Stomach smooth muscle (tissue), 2 donors: Measurements from ENCODE around the gene PITX1.
"Not testable (repeated sequence)": the region's sequence is repeated elsewhere in the genome, so short reads cannot be mapped to it uniquely, and the experiment has no call there.

Source experiments
- H3K27ac ChIP-seq: one replicate; pipeline ENCODE4 v1.7.0; 2013; ENCODE audit warnings: mild to moderate bottlenecking, low read length, inconsistent platforms
- H3K27me3 ChIP-seq, 2 donors: one replicate each; pipeline ENCODE4 v1.7.0; 2013; ENCODE audit warnings: low read length in 2 of 2; ENCODE audit not compliant: insufficient read depth in 2 of 2, control insufficient read depth in 1 of 2
- H3K36me3 ChIP-seq, 2 donors: one replicate each; pipeline ENCODE4 v1.7.0; 2013; ENCODE audit warnings: low read length in 2 of 2; ENCODE audit not compliant: control insufficient read depth in 2 of 2, insufficient read depth in 2 of 2
- H3K4me1 ChIP-seq: one replicate; pipeline ENCODE4 v1.7.0; 2013; ENCODE audit warnings: low read length; ENCODE audit not compliant: control insufficient read depth, insufficient read depth
- H3K4me3 ChIP-seq, 2 donors: one replicate each; pipeline ENCODE4 v1.7.0; 2013; ENCODE audit warnings: low read length in 2 of 2
- H3K9ac ChIP-seq, 2 donors: one replicate each; pipeline ENCODE4 v1.7.0; 2013; ENCODE audit warnings: low read length in 2 of 2, mild to moderate bottlenecking in 1 of 2
- H3K9me3 ChIP-seq, 2 donors: one replicate each; pipeline ENCODE4 v1.7.0; 2013; ENCODE audit warnings: low read length in 2 of 2; ENCODE audit not compliant: control insufficient read depth in 2 of 2
- donor health status: healthy.
- donor health status: Pancreatic carcinoma.

PITX1 gene

DNA sequence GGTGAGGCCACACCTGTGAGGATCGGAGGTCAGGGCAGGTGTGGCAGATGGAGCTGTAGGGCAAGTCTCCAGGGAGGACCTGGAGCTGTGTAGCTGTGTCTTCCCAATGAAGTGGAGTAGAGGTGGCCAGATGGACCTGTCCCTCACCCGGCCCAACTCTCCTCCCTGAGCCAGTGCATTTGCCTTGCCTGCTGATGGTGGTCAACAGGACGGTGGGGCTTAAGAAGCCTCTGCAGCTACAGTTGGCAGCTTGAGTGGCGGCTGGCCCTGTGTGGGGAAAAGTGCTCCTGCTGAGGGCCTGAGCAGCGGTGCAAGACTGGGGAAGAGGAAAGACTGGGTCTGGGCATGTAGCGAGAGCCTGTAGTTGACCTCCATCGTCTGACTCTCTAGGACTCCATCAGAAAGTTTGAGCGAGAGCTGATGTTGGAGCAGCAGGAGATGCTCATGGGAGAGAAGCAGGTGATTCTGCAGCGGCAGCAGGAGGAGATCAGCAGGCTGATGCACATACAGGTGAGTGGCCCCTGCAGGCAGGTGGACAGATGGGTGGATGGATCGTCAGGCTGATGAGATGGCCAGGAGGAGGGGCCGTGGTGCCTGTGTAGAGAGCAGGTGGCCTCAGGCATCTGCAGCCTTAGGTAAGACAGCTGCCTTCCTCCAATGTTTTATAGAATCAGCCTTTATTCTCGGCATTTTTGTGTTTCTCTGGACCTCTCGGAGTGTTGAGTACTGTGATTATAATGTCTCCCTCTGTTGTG is 24.9 kb downstream of the PITX1 start:
- peaks cover 24% of the 10 kb centered on the region for H3K4me1 ChIP-seq
- no peak overlapping the region for H3K27ac ChIP-seq
- no peaks in the 10 kb centered on the region for H3K27me3 ChIP-seq
- H3K4me3 ChIP-seq = no peak overlapping the region
- no peaks in the 10 kb centered on the region for H3K36me3 ChIP-seq
- H3K9ac ChIP-seq = no peak overlapping the region
- no peaks in the 10 kb centered on the region for H3K9me3 ChIP-seq

DNA sequence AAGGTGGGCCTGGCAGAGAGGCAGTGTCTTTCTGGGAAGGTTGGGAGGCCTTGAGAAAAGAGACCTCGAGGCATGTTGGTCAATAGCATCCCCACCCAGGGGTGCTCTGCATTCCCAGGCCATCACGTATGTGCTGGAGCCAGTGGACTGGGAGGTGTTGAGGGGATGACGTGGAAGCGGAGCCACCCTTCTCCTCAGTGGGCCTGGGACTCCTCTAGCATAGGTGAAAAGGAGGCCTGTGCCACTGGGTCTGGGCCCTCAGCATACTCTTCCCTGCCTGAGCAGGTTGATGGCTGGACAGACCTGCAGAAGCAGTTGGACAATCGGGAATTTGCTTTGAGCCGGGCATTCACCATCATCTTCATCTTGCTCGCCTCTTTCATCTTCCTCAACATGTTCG is 25.5 kb downstream of the PITX1 start:
- Histone ChIP-seq H3K4me3 (no peak overlapping the region), H3K27ac (no peak overlapping the region), H3K9ac (no peak overlapping the region), H3K27me3 (no peaks in the 10 kb centered on the region), H3K4me1 (peaks cover 18% of the 10 kb centered on the region), H3K36me3 (no peaks in the 10 kb centered on the region), H3K9me3 (no peaks in the 10 kb centered on the region)

DNA sequence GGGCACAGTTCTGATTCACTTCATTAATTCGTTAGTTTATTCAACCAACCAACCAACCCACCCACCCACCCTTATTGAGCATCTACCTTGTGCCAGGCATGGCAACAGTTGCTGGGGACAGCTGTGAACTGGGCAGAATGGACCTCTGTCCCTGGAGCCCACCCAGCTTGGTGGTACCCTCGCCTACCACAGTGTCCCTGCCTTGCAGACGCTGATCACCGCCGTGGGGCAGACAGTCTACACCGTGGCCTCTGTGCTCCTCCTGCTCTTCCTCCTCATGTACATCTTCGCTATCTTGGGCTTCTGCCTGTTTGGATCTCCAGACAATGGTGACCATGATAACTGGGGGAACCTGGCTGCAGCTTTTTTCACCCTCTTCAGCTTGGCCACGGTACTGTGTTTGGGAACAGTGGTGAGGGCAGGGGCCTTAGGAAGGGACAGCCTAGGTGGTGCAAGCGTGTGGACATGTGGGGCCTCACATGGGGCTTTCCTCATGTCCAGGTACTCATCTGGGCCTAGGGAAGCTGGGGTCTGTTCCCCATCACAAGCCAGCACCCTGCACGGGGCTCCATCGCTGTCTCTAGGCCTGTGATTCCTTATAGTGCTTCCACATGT is 26.2 kb downstream of the PITX1 start:
- H3K27me3 ChIP-seq = no peaks in the 10 kb centered on the region
- H3K9me3 ChIP-seq = no peaks in the 10 kb centered on the region
- peaks cover 11% of the 10 kb centered on the region for H3K4me1 ChIP-seq
- H3K36me3 ChIP-seq = no peaks in the 10 kb centered on the region
- H3K27ac ChIP-seq = no peak overlapping the region
- H3K4me3 ChIP-seq = no peak overlapping the region
- H3K9ac ChIP-seq = no peak overlapping the region

DNA sequence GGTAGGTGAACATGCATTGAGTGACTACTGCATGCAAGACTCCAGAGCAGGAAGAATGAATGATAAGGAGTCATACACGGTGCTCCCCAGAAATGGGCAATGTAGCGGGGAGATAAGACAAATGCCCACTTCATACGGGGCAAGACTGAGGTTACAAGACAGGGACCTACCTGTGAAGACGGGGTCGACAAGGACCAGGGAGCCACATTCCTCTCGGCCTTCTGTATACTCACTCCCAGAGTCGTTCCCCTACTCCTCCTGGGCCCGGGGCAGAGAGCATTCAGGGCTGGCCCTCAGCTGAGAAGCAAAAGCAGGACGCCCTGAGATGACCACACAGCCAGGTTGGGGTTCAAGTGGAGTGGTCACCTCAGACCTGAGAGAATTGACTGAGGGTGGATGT is 26.7 kb downstream of the PITX1 start:
- Histone ChIP-seq H3K27me3 (no peaks in the 10 kb centered on the region), H3K9me3 (no peaks in the 10 kb centered on the region), H3K9ac (no peak overlapping the region), H3K4me3 (no peak overlapping the region), H3K36me3 (no peaks in the 10 kb centered on the region), H3K4me1 (peaks cover 5% of the 10 kb centered on the region), H3K27ac (no peak overlapping the region)

DNA sequence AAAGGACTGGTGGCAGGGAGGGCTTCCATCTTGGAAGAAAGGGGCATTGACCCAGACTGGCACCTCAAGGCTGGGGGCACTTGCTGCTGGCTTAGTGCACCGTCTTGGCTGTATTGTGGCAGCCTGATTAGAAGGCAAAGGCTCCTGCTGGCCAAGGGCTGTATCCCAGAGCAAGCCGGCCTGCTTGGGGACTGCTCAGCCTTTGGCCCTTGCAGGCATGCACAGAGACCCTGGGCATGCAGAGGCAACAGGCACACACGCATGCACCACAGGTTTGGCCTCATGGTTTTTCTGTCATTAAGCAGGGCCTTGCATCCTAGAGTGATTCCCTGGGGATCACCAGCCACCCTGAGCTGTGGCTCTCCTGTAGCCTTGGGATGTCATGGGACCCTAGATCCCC is 29.0 kb downstream of the PITX1 start:
- Histone ChIP-seq H3K4me1 (no peaks in the 10 kb centered on the region), H3K9ac (no peak overlapping the region), H3K27ac (no peak overlapping the region), H3K4me3 (no peak overlapping the region), H3K27me3 (no peaks in the 10 kb centered on the region), H3K36me3 (no peaks in the 10 kb centered on the region), H3K9me3 (no peaks in the 10 kb centered on the region)

DNA sequence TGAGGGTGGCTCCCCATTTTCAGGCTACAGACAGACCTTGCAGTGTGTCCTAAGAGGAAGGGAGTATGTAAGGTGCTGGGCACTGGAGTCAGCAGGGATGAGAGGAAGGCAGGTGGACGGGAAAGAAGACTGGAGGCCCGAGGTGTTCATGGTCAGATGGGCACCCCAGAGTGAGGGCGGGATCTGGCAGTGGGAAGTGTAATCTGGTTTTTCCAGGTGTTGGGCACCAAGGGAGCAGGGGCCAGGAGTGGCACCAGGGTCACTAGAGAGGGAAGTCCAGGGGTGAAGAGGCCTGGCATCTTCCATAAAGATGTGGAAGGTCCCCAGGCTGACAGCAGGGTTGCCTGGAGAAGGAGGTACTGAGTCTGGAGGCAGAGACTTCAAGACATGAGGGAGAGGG is 29.7 kb downstream of the PITX1 start:
- Histone ChIP-seq H3K27ac (no peak overlapping the region), H3K4me1 (no peaks in the 10 kb centered on the region), H3K9me3 (no peaks in the 10 kb centered on the region), H3K4me3 (no peak overlapping the region), H3K36me3 (no peaks in the 10 kb centered on the region), H3K27me3 (no peaks in the 10 kb centered on the region), H3K9ac (no peak overlapping the region)

DNA sequence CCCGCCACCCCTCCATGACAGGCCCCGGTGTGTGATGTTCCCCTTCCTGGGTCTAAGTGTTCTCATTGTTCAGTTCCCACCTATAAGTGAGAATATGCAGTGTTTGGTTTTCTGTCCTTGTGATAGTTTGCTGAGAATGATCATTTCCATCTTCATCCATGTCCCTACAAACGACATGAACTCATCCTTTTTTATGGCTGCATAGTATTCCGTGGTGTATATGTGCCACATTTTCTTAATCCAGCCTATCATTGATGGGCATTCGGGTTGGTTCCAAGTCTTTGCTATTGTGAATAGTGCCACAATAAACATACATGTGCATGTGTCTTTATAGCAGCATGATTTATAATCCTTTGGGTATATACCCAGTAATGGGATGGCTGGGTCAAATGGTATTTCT is 36.0 kb downstream of the PITX1 start:
- not testable (repeated sequence) for H3K4me1 ChIP-seq, H3K27me3 ChIP-seq, H3K36me3 ChIP-seq, H3K9me3 ChIP-seq, H3K27ac ChIP-seq, H3K4me3 ChIP-seq, H3K9ac ChIP-seq

DNA sequence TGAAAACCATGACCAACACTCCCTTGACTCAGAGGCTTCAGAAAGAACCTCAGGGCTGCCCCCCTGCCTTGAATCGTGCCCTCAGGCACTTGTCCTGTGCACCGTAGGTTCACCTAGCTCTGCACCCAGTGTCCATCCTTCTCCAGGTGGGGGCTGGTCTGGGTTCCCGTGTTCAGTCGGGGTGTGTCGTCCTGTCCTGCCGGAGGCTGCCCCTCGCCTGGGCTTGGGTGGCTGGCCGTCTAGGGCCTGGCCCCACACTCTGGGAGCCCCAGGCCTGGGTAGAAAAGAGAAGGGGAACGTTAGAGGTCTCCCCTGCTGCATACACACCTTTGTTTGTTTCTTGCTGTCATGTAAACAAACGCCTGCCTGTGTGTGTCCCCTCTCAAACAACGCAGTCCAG is 37.0 kb downstream of the PITX1 start:
- H3K4me3 ChIP-seq = no peak overlapping the region
- no peaks in the 10 kb centered on the region for H3K36me3 ChIP-seq
- no peak overlapping the region for H3K9ac ChIP-seq
- peaks cover 6% of the 10 kb centered on the region for H3K4me1 ChIP-seq
- H3K27me3 ChIP-seq = no peaks in the 10 kb centered on the region
- no peak overlapping the region for H3K27ac ChIP-seq
- H3K9me3 ChIP-seq = no peaks in the 10 kb centered on the region

DNA sequence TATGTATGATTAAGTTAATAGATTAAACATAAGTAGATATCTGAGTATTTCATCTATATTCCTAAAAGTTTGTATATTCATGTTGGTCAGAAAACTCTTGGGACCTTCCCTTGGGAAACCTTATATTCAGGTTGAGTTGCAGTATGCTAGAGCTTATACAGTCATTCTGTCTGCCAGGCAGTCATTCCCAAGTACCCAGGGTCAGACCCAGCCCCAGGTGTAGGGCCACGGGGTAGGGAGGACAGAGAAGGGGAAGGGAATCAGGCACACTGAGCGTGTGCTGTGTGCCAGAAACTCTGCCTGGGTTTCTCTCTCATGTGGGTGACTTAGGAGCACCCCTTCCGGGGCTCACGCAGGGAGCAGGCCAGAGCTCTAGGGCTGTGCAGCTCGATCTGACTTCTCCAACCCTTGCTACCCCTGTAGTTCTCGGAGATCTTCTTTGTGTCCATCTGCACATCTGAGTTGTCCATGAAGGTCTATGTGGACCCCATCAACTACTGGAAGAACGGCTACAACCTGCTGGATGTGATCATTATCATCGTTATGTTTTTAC is 38.1 kb downstream of the PITX1 start:
- Histone ChIP-seq H3K9ac (no peak overlapping the region), H3K4me1 (peaks cover 6% of the 10 kb centered on the region), H3K27me3 (no peaks in the 10 kb centered on the region), H3K36me3 (no peaks in the 10 kb centered on the region), H3K9me3 (no peaks in the 10 kb centered on the region), H3K27ac (no peak overlapping the region), H3K4me3 (no peak overlapping the region)

DNA sequence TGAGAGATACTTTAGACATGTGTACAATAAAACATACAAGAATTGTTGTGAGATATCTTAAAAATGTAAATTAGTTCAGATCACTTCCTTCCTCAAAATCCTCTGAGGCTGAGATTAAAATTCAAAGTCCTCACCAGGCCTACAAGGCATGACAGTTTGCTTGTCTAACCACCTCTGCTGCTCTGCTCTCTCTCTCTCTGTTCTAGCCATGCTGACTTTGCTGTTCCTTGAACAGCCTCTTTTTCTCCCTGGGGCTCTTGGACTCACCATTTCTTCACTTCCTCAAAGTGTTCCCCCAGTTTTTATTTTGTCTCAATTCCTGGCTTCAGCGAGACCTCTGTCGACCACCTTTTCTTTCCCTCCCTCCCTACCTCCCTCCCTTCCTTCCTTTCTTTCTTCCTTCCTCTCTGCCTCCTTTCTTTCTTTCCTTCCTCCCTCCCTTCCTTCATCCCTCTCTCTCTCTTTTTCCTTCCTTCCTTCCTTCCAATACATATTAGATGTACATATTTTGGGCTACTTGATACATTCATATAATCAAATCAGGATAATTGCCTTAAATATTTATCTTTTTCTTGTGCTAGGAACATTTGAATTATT is 39.4 kb downstream of the PITX1 start:
- H3K9ac ChIP-seq = no peak overlapping the region
- no peak overlapping the region for H3K4me3 ChIP-seq
- H3K27me3 ChIP-seq = no peaks in the 10 kb centered on the region
- no peaks in the 10 kb centered on the region for H3K9me3 ChIP-seq
- H3K36me3 ChIP-seq = no peaks in the 10 kb centered on the region
- H3K27ac ChIP-seq = no peak overlapping the region
- peaks cover 6% of the 10 kb centered on the region for H3K4me1 ChIP-seq

DNA sequence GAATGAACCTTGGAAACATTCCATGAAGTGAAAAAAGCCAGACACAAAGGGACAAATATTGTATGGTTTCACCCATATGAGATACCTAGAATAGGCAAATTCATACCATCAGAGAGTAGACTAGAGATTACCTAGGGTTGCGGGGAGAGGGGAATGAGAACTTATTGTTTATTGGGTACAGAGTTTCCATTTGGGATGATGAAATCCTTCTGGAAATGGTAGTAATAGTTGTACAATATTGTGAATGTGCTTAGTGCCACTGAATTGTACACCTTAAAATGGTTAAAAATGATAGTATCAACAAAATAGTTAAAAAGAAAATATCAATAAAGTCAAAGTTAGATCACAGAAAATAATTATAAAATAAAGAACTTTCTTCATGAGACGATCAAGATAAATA is 40.9 kb downstream of the PITX1 start:
- Histone ChIP-seq H3K4me1 (peaks cover 6% of the 10 kb centered on the region), H3K27ac (no peak overlapping the region), H3K9me3 (no peaks in the 10 kb centered on the region), H3K9ac (no peak overlapping the region), H3K36me3 (no peaks in the 10 kb centered on the region), H3K4me3 (no peak overlapping the region), H3K27me3 (no peaks in the 10 kb centered on the region)
